Natural killer cell (primary cell): Measurements from ENCODE around the gene HSPA5. TPM values are rescaled to one million over a fixed set of nuclear protein-coding genes. Genes with fewer than 3 reads are reported as not detected.
A peak's percentile ranks its signal among the peaks of the same experiment; 100 is the strongest.

Source experiments
- ATAC-seq, 3 donors: fragments of 150-1000 bp in 2 of 3; fragments of 200-7000 bp in 1 of 3; cut with Tn5 transposase; 1 replicate in 1 of 3; 2 replicates in 2 of 3; pipeline ENCODE4 v1.10.0; 2021; ENCODE audit warnings: mild to moderate bottlenecking in 2 of 3, moderate library complexity in 2 of 3
- DNase-seq, 2 donors: peaks; one replicate each; pipeline versions ENCODE4 v3.0.0 to v3.0.0-alpha.2; 2013 to 2021; ENCODE audit warnings: mixed read lengths in 1 of 2
- H3K27ac ChIP-seq: one replicate; pipeline ENCODE4 v1.5.1; 2013; ENCODE audit warnings: mild to moderate bottlenecking, low read length
- H3K27me3 ChIP-seq: one replicate; pipeline ENCODE4 v1.6.1; 2013; ENCODE audit warnings: low read length; ENCODE audit not compliant: control insufficient read depth, insufficient read depth
- H3K36me3 ChIP-seq: one replicate; pipeline ENCODE4 v1.6.1; 2013; ENCODE audit warnings: low read length; ENCODE audit not compliant: control insufficient read depth, insufficient read depth
- H3K4me1 ChIP-seq: one replicate; pipeline ENCODE4 v1.6.1; 2013; ENCODE audit warnings: low read length; ENCODE audit not compliant: control insufficient read depth, insufficient read depth
- H3K4me3 ChIP-seq: one replicate; pipeline ENCODE4 v1.5.1; 2013; ENCODE audit warnings: low read length
- H3K9me3 ChIP-seq: one replicate; pipeline ENCODE4 v1.6.1; 2013; ENCODE audit warnings: low read length; ENCODE audit not compliant: control insufficient read depth, insufficient read depth
- H3K27ac Mint-ChIP-seq, 2 donors: one replicate each; pipeline ENCODE4 v1.8.0; 2022; ENCODE audit warnings: mild to moderate bottlenecking in 2 of 2, mixed read lengths in 2 of 2, moderate library complexity in 1 of 2
- H3K27me3 Mint-ChIP-seq, 2 donors: one replicate each; pipeline ENCODE4 v1.8.0; 2022; ENCODE audit warnings: low read depth in 2 of 2, mixed read lengths in 2 of 2
- H3K36me3 Mint-ChIP-seq: one replicate; pipeline ENCODE4 v1.8.0; 2022; ENCODE audit warnings: mixed read lengths
- H3K4me1 Mint-ChIP-seq, 2 donors: one replicate each; pipeline ENCODE4 v1.8.0; 2022; ENCODE audit warnings: mixed read lengths in 2 of 2
- H3K4me3 Mint-ChIP-seq: one replicate; pipeline ENCODE4 v1.8.0; 2022; ENCODE audit warnings: mild to moderate bottlenecking, moderate library complexity, mixed read lengths
- H3K9me3 Mint-ChIP-seq, 2 donors: one replicate each; pipeline ENCODE4 v1.8.0; 2022; ENCODE audit warnings: mixed read lengths in 2 of 2
- CTCF ChIP-seq: fragments of 200-600 bp; IDR thresholded peaks from one replicate; pipeline ENCODE4 v1.8.0; 2022; ENCODE audit warnings: antibody characterized with exemption
- WGBS: methylation state at CpG from one replicate; pipeline ENCODE4 v1.1.7; 2013; ENCODE audit warnings: missing lambda C conversion rate; ENCODE audit not compliant: insufficient coverage; 5-methylcytosine and 5-hydroxymethylcytosine counted together
- intact Hi-C: fragments of 100-400 bp; cut with micrococcal nuclease; formaldehyde crosslinking; loops from one replicate; pipeline ENCODE4 v1.14.2; 2022
- total RNA-seq, 4 donors: library from RNA; stranded (reverse); fragments of 120-200 nt in 1 of 4; gene quantifications; one replicate each; pipeline versions ENCODE4 v1.2.3 to v1.2.4, GENCODE V29; 2013 to 2022

HSPA5 gene
- total RNA-seq, 3 donors from 2014 or later (not counting 1 experiment from before 2014, with no cell fraction given), result 222 to 281 (median 275) TPM

- H3K9me3 Mint-ChIP-seq, result no peaks in the 10 kb centered on the region
- H3K36me3 Mint-ChIP-seq, result no peaks in the 10 kb centered on the region
- WGBS, result 63% methylated on average over 6 of the region's 6 CpGs
- H3K4me1 Mint-ChIP-seq, result peaks cover 11 to 12% of the 10 kb centered on the region in 2 donors
- H3K4me3 Mint-ChIP-seq, result no peak overlapping the region
- H3K27ac Mint-ChIP-seq, result no peak overlapping the region
- Histone ChIP-seq H3K27me3 (no peaks in the 10 kb centered on the region), H3K4me3 (no peak overlapping the region), H3K36me3 (no peaks in the 10 kb centered on the region), H3K27ac (no peak overlapping the region), H3K4me1 (peaks cover 12% of the 10 kb centered on the region), H3K9me3 (no peaks in the 10 kb centered on the region)
- peaks cover 0 to under 1% of the 10 kb centered on the region in 2 donors for H3K27me3 Mint-ChIP-seq
- no peak for TF ChIP-seq CTCF
- intact Hi-C loops, result loop anchor here (10.0 kb wide), 1 partner anchor 381 kb away; the partner anchor contains the start of genes ARPC5L and RPL35
- ATAC-seq, result no peak
- no peak for DNase-seq
Measured at GRCh38 chr9:125246261-125246667, 5.1 kb upstream of the HSPA5 start.

- no peaks in the 10 kb centered on the region for H3K27me3 ChIP-seq
- Mint-ChIP-seq H3K4me1 (peaks cover 30 to 34% of the 10 kb centered on the region in 2 donors), H3K36me3 (peaks cover 5% of the 10 kb centered on the region), H3K9me3 (no peaks in the 10 kb centered on the region), H3K27me3 (peaks cover 0 to 2% of the 10 kb centered on the region in 2 donors), H3K4me3 (peak overlapping the region; percentile 50), H3K27ac (peak overlapping the region in 1 of 2 donors; percentile 70)
- H3K36me3 ChIP-seq, result peaks cover 6% of the 10 kb centered on the region
- DNase-seq, result no peak
- H3K9me3 ChIP-seq, result no peaks in the 10 kb centered on the region
- no peak for ATAC-seq
- no peak for TF ChIP-seq CTCF
- H3K4me1 ChIP-seq, result peaks cover 22% of the 10 kb centered on the region
- no peak overlapping the region for H3K27ac ChIP-seq
- H3K4me3 ChIP-seq, result no peak overlapping the region
- intact Hi-C loops, result loop anchor here (10.0 kb wide), 1 partner anchor 379 kb away; the partner anchor contains the start of genes ARPC5L and RPL35
- 98% methylated on average over 15 of the region's 15 CpGs for WGBS
Measured at GRCh38 chr9:125243792-125244260, 2.7 kb upstream of the HSPA5 start.

GRCh38 chr9:125241863-125242739 is 958 bp upstream of the HSPA5 start:
- H3K9me3 Mint-ChIP-seq, result no peaks in the 10 kb centered on the region

More at GRCh38 chr9:125241863-125242739, 958 bp upstream of the HSPA5 start:
- no peaks in the 10 kb centered on the region for H3K9me3 ChIP-seq
- peak overlapping the region; percentile 97 for H3K4me3 ChIP-seq
- H3K36me3 Mint-ChIP-seq, result peaks cover 14% of the 10 kb centered on the region
- WGBS, result 28% methylated on average over 27 of the region's 27 CpGs
- peaks cover 23% of the 10 kb centered on the region for H3K36me3 ChIP-seq
- H3K27ac Mint-ChIP-seq, result peak overlapping the region; percentile 99 to 100
- no peaks in the 10 kb centered on the region for H3K27me3 ChIP-seq
- no peak for DNase-seq
- H3K4me3 Mint-ChIP-seq, result peak overlapping the region; percentile 97
- no peak for TF ChIP-seq CTCF
- peaks cover 44 to 46% of the 10 kb centered on the region in 2 donors for H3K4me1 Mint-ChIP-seq
- ATAC-seq, result peak in 2 of 3 donors; percentile 1 to 2
- peaks cover 35% of the 10 kb centered on the region for H3K4me1 ChIP-seq
- intact Hi-C loops, result loop anchor here (1.0 to 10.0 kb wide), 4 partner anchors 19 to 377 kb away; partner anchors contain the start of genes ARPC5L, GAPVD1, PPP6C and RABEPK
- H3K27me3 Mint-ChIP-seq, result peaks cover 0 to 2% of the 10 kb centered on the region in 2 donors
- H3K27ac ChIP-seq, result peak overlapping the region; percentile 100
